ENCODE measurements around the gene GFRA4. TPM values are rescaled to one million over a fixed set of nuclear protein-coding genes. Genes with fewer than 3 reads are reported as not detected.

Gene GFRA4
- total RNA-seq, 2 experiments from 2014 or later = not detected

- CTCF ChIA-PET = no interaction called here
- no peak overlapping the region for H3K27ac Mint-ChIP-seq
- no peaks in the 10 kb centered on the region for H3K9me3 Mint-ChIP-seq
Observed at GRCh38 chr20:3702611-3703391, 39.6 kb upstream of the GFRA4 start.

GRCh38 chr20:3701061-3701998, 38.1 kb upstream of the GFRA4 start:
- Mint-ChIP-seq H3K4me3 (no peak overlapping the region), H3K36me3 (ENCODE audit: low read depth) (no peaks in the 10 kb centered on the region), H3K27me3 (ENCODE audit: low read depth) (peaks cover 2% of the 10 kb centered on the region), H3K27ac (no peak overlapping the region), H3K9me3 (no peaks in the 10 kb centered on the region), H3K4me1 (ENCODE audit: low read depth) (no peaks in the 10 kb centered on the region)
- CTCF ChIA-PET = no interaction called here
- intact Hi-C loops (cut with micrococcal nuclease) = no loop called here
- DNase-seq = no peak

More at GRCh38 chr20:3702611-3703391, 39.6 kb upstream of the GFRA4 start:
- Mint-ChIP-seq H3K36me3 (ENCODE audit: low read depth) (no peaks in the 10 kb centered on the region), H3K4me3 (no peak overlapping the region), H3K27me3 (ENCODE audit: low read depth) (peaks cover 2% of the 10 kb centered on the region), H3K4me1 (ENCODE audit: low read depth) (no peaks in the 10 kb centered on the region)
- DNase-seq = no peak
- intact Hi-C loops (cut with micrococcal nuclease) = no loop called here

- no peaks in the 10 kb centered on the region for H3K4me1 Mint-ChIP-seq (ENCODE audit: low read depth)
- no peaks in the 10 kb centered on the region for H3K9me3 Mint-ChIP-seq
- H3K27me3 Mint-ChIP-seq (ENCODE audit: low read depth) = peaks cover 2% of the 10 kb centered on the region
- no peak overlapping the region for H3K4me3 Mint-ChIP-seq
- intact Hi-C loops (cut with micrococcal nuclease) = no loop called here
- no peak for DNase-seq
- H3K36me3 Mint-ChIP-seq (ENCODE audit: low read depth) = no peaks in the 10 kb centered on the region
- no peak overlapping the region for H3K27ac Mint-ChIP-seq
- CTCF ChIA-PET = interaction anchor here (2.1 kb wide), 1 partner anchor 11 kb away, joined by 8 read pairs; no protein-coding TSS in a partner anchor
Observed at GRCh38 chr20:3699037-3699436, 35.8 kb upstream of the GFRA4 start.

GRCh38 chr20:3698591-3699001, 35.4 kb upstream of the GFRA4 start:
- CTCF ChIA-PET = interaction anchor here (0.8 to 2.1 kb wide), 2 partner anchors 12 to 21 kb away, joined by 4 to 8 read pairs; no protein-coding TSS in a partner anchor
- Mint-ChIP-seq H3K4me1 (ENCODE audit: low read depth) (no peaks in the 10 kb centered on the region), H3K4me3 (no peak overlapping the region), H3K27ac (no peak overlapping the region), H3K36me3 (ENCODE audit: low read depth) (no peaks in the 10 kb centered on the region), H3K27me3 (ENCODE audit: low read depth) (peaks cover 2% of the 10 kb centered on the region), H3K9me3 (no peaks in the 10 kb centered on the region)
- intact Hi-C loops (cut with micrococcal nuclease) = no loop called here
- DNase-seq = no peak

- intact Hi-C loops (cut with micrococcal nuclease) = no loop called here
- no peak overlapping the region for H3K27ac Mint-ChIP-seq
- CTCF ChIA-PET = interaction anchor here (0.7 to 2.1 kb wide), 3 partner anchors 13 to 21 kb away, joined by 3 to 8 read pairs (median 4); partner anchors contain the start of gene ADAM33
- H3K9me3 Mint-ChIP-seq = no peaks in the 10 kb centered on the region
- H3K36me3 Mint-ChIP-seq (ENCODE audit: low read depth) = no peaks in the 10 kb centered on the region
- no peak for DNase-seq
- H3K27me3 Mint-ChIP-seq (ENCODE audit: low read depth) = no peaks in the 10 kb centered on the region
- H3K4me3 Mint-ChIP-seq = no peak overlapping the region
- H3K4me1 Mint-ChIP-seq (ENCODE audit: low read depth) = no peaks in the 10 kb centered on the region
Observed at GRCh38 chr20:3697588-3698305, 34.5 kb upstream of the GFRA4 start.

- Mint-ChIP-seq H3K27ac (no peak overlapping the region), H3K27me3 (ENCODE audit: low read depth) (no peaks in the 10 kb centered on the region), H3K9me3 (no peaks in the 10 kb centered on the region), H3K36me3 (ENCODE audit: low read depth) (no peaks in the 10 kb centered on the region), H3K4me3 (no peak overlapping the region), H3K4me1 (ENCODE audit: low read depth) (no peaks in the 10 kb centered on the region)
- DNase-seq = no peak
- intact Hi-C loops (cut with micrococcal nuclease) = no loop called here
- CTCF ChIA-PET = interaction anchor here (0.6 to 1.7 kb wide), 9 partner anchors 9 to 167 kb away, joined by 3 to 8 read pairs (median 4); partner anchors contain the start of gene ADAM33
Observed at GRCh38 chr20:3696745-3697587, 33.8 kb upstream of the GFRA4 start.

- no peak overlapping the region for H3K4me3 Mint-ChIP-seq
- CTCF ChIA-PET = interaction anchor here (0.6 to 1.7 kb wide), 9 partner anchors 8 to 166 kb away, joined by 3 to 8 read pairs (median 4); no protein-coding TSS in a partner anchor
- peak; percentile 16 for DNase-seq
Observed at GRCh38 chr20:3696200-3696599, 33.0 kb upstream of the GFRA4 start.

GRCh38 chr20:3694864-3695263, 31.7 kb upstream of the GFRA4 start:
- CTCF ChIA-PET = interaction anchor here (0.6 to 1.0 kb wide), 6 partner anchors 19 to 422 kb away, joined by 3 to 9 read pairs (median 4); no protein-coding TSS in a partner anchor
- Mint-ChIP-seq H3K27ac (no peak overlapping the region), H3K36me3 (ENCODE audit: low read depth) (no peaks in the 10 kb centered on the region), H3K4me3 (no peak overlapping the region), H3K9me3 (no peaks in the 10 kb centered on the region), H3K27me3 (ENCODE audit: low read depth) (no peaks in the 10 kb centered on the region), H3K4me1 (ENCODE audit: low read depth) (no peaks in the 10 kb centered on the region)
- DNase-seq = no peak
- intact Hi-C loops (cut with micrococcal nuclease) = no loop called here

More at GRCh38 chr20:3696200-3696599, 33.0 kb upstream of the GFRA4 start:
- Mint-ChIP-seq H3K27ac (no peak overlapping the region), H3K36me3 (ENCODE audit: low read depth) (no peaks in the 10 kb centered on the region), H3K27me3 (ENCODE audit: low read depth) (no peaks in the 10 kb centered on the region), H3K4me1 (ENCODE audit: low read depth) (no peaks in the 10 kb centered on the region), H3K9me3 (no peaks in the 10 kb centered on the region)
- intact Hi-C loops (cut with micrococcal nuclease) = no loop called here

GRCh38 chr20:3693376-3693775, 30.2 kb upstream of the GFRA4 start:
- Mint-ChIP-seq H3K36me3 (ENCODE audit: low read depth) (no peaks in the 10 kb centered on the region), H3K27me3 (ENCODE audit: low read depth) (no peaks in the 10 kb centered on the region), H3K4me3 (no peak overlapping the region), H3K4me1 (ENCODE audit: low read depth) (no peaks in the 10 kb centered on the region), H3K27ac (no peak overlapping the region), H3K9me3 (no peaks in the 10 kb centered on the region)
- no peak for DNase-seq
- CTCF ChIA-PET = interaction anchor here (0.7 kb wide), 1 partner anchor 18 kb away, joined by 4 read pairs; no protein-coding TSS in a partner anchor
- intact Hi-C loops (cut with micrococcal nuclease) = no loop called here

GRCh38 chr20:3692706-3693294, 29.6 kb upstream of the GFRA4 start:
- H3K27ac Mint-ChIP-seq = no peak overlapping the region
- no peaks in the 10 kb centered on the region for H3K27me3 Mint-ChIP-seq (ENCODE audit: low read depth)
- no peak overlapping the region for H3K4me3 Mint-ChIP-seq
- no peaks in the 10 kb centered on the region for H3K4me1 Mint-ChIP-seq (ENCODE audit: low read depth)
- no peaks in the 10 kb centered on the region for H3K9me3 Mint-ChIP-seq
- intact Hi-C loops (cut with micrococcal nuclease) = no loop called here
- no peaks in the 10 kb centered on the region for H3K36me3 Mint-ChIP-seq (ENCODE audit: low read depth)
- CTCF ChIA-PET = interaction anchor here (0.7 kb wide), 1 partner anchor 18 kb away, joined by 4 read pairs; no protein-coding TSS in a partner anchor
- DNase-seq = no peak

- Mint-ChIP-seq H3K27me3 (ENCODE audit: low read depth) (no peaks in the 10 kb centered on the region), H3K27ac (no peak overlapping the region), H3K4me1 (ENCODE audit: low read depth) (no peaks in the 10 kb centered on the region), H3K4me3 (no peak overlapping the region), H3K36me3 (ENCODE audit: low read depth) (no peaks in the 10 kb centered on the region), H3K9me3 (no peaks in the 10 kb centered on the region)
- CTCF ChIA-PET = interaction anchor here (0.7 to 1.6 kb wide), 2 partner anchors 19 to 45 kb away, joined by 4 read pairs; no protein-coding TSS in a partner anchor
- no peak for DNase-seq
- intact Hi-C loops (cut with micrococcal nuclease) = no loop called here
Observed at GRCh38 chr20:3691897-3692296, 28.7 kb upstream of the GFRA4 start.
